Erythroblast (primary cell): ENCODE data around the gene SIGLEC12.
"Not testable (repeated sequence)": the region's sequence is repeated elsewhere in the genome, so short reads cannot be mapped to it uniquely, and the experiment has no call there.

Experiments used
- DNase-seq, 2 experiments: peaks; one replicate each; lab custom pipeline; 2025; lab: John Stamatoyannopoulos, UW
- GATA1 ChIP-seq: IDR thresholded peaks from 2 replicates; pipeline ENCODE4 v1.6.1; 2011; ENCODE audit warnings: low read depth, mild to moderate bottlenecking, control low read depth, low read length, moderate library complexity
- POLR2A ChIP-seq: IDR thresholded peaks from 2 replicates; pipeline ENCODE4 v1.6.1; 2011; ENCODE audit warnings: mild to moderate bottlenecking, low read length

Gene SIGLEC12

DNA sequence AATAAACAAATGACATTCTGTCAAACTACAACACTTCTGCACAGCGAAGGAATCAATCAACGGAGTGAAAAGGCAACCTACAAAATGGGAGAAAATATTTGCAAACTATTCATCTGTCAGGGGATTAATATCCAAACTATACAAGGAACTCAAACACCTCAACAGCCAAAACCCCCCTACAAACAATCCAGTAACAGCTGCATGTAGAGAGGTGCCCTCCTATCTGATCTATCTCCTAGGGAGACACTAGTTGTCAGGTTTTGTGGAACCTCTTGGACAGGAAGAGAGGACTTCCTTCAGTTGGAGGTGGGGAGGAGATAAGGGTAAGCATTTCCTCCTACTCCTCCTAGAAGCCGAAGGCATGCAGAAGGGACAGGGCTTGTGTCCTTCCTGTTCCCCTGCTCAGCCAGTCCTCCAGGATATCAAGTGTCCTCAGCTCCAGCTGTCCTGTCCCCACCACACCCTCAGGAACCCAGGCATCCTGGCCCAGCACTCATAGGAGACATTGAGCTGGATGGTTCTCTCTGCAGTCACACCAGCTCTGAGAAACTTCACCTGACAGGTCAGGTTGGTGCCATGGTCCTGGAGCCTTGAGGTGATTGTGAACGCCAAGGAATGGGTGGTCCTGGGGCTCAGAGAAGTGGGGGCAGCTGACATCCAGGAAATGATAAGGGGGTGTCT is 33.6 kb downstream of the SIGLEC12 start:
- TF ChIP-seq POLR2A (no peak), GATA1 (no peak)
- DNase-seq, result no peak

DNA sequence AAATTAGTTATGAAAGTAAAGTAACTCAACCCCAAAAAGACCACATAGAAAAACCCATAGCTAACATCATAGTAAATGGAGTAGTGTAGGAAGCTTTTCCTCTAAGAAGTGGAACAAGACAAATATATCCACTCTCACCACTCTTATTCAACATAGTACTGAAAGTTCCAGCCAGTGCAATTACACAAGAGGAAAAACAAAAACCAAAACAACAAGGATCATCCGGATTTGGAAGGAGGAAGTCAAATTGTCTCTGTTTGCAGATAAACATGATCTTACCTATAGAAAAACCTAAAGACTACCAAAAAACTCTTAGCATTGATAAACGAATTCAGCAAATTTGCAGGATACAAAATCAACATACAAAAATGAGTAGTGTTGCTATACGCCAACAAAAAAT is 34.9 kb downstream of the SIGLEC12 start:
- TF ChIP-seq GATA1, result no peak
- TF ChIP-seq POLR2A, result no peak
- DNase-seq, result no peak

DNA sequence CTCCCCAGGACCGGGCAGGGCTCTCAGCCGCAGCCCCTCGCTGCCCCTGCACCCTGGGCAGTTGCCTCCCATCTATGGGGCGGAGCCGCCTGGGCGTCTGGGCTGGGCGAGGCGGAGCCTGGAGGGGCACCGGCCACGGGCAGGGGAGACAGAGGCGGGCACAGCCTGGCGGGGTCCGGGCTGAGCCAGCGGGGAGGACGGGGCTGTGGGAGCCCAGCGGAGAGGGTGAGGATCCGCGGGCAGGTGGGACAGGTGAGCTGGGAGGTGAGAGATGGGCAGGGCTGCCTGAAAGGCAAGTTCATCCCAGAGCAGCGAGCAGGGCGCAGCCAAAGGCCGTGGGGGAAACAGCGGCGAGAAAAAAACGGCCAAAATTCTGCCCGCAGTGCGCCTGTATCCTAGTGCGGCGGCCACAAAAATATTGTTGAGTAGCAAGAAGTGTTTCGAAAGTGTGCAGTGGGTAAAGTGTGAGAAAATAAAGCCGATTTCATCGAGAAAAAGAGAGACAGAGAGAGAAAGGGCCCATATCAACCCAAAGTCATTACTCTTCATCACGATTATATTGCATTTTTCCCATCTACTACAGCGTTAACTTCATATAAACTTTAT is 37.5 kb downstream of the SIGLEC12 start:
- not testable (repeated sequence) for DNase-seq

DNA sequence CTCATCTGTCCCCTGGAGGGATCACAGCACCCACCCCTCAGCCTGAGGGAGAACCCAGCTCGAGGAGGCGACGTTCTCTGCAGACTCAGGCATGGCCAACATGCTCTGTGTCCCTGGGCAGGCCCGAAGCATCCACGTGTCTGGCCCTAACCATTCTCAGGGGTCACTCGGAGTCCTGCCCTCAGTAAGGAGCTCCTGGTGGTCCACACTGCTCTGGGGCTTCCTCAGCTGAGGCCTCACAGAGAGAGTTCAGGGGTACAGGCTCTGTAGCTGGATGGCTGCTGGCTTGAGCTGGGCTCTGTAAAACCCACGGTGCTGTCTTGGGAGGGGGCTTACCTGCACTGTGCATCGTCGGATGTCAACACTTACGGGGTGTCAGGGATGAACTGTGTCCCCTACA is 38.9 kb downstream of the SIGLEC12 start:
- DNase-seq, result no peak

DNA sequence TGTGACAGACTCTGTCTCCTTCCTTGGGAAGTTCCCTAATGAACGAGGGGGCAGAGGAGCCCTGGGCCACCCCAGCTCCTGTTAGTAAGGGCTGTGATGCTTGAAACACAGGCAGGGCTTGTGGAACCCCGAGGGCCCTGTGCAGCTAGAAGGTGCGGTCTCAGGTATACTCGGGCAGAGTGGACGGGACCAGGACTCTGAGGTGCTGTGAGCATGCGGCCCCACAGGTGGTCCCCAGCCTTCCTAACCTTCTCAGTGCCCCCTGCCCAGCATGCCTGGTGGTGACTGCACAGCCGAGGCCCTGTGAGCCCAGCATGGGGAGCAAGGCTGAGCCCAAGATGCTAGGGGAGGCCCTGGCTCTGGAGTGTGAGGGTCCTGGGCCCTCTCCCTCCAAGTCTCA is 39.3 kb downstream of the SIGLEC12 start:
- DNase-seq, result no peak
- TF ChIP-seq POLR2A (no peak), GATA1 (no peak)

More for the DNA sequence above, 38.9 kb downstream of the SIGLEC12 start:
- TF ChIP-seq GATA1 (no peak), POLR2A (no peak)

DNA sequence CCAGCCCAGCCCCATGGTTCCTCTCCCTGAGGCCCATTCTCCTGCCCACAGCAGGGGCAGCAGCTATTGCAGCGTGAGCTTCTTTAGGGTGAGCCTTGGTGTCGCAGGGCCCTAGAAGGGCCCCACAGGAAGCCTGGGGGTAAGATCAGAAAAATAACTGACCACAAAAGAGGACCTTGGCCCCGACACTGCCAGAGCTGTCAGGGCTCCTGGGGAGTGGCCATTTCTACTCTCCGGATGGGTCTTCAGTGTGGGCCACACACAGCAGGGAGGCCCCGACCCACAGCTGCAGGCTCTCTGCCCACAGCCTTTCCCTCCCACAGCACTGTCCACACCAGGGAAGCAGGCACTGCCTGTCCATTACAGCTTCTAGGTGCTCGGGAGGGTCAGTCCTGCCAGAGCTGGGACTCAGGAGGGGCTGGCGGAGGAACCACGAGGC is 39.9 kb downstream of the SIGLEC12 start:
- no peak for DNase-seq
- no peak for TF ChIP-seq GATA1
- no peak for TF ChIP-seq POLR2A

DNA sequence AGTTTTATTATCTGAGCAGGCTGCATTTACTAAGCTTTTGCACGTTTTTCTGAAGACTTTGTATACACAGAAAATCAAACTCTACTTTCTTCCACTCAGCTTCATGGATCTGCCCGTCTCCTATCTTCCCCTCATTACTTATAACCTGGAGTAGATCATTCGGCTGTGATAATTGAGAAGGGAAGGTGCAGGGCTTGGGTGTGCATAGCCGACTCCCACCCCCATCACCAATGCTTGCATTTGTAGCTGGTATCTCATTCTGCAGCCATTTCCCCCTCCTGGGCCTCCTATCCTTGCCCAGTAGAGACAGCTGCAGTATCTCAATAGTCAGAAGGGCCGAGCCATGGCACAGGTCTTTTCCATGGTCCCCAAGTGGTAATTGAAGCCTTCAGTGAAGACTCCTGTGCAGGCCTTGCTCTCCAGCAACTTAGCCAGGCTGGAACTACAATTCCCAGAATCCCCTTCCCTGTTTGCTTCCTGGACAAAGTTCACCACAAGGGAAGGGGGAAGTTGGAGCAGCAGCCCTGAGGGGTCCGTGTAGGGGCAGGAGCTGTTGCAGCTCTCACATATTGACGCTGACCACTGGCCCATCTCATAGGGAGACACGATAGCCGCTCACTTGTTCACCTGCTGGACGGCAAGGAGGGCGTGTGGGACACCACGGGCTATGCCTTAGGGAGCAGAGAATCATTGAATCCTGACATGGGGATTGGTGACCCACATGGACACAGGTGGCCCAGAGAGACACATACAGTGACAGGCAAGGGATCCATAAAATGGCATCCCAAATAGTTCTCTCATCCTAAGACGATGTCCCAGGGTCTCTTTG is 41.2 kb downstream of the SIGLEC12 start:
- peak in 1 of 2 experiments; percentile 50 for DNase-seq

DNA sequence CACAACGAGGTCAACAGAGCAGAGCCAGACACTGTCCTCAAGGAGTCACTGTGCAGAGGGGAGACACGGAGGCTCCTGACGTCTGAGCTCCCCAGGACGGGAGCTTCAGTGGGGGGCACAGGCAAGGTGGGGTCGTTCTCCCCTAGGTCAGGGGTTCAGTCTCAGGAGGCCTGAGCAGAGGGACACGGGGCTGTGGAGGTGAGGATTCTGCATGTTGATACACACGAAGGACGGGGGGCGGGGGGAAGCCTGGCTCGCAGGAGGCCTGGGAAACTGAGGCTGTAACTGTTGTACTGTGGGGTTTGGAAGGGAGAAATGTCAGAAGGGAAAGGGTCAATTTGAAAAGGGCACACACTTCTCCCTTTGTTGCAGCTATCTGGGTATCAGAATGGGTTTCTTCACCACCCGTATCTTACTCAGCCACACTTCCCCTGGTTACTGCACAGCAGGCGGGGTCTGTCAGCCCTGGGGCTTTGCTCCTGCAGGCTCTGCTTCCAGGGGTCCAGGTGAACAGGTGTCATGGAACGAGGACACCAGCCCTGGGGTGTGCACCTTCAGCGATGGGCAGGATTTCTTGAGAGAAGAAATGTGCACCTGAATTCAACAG is 42.6 kb downstream of the SIGLEC12 start:
- TF ChIP-seq POLR2A (no peak), GATA1 (no peak)
- DNase-seq, result no peak

More for the DNA sequence above, 41.2 kb downstream of the SIGLEC12 start:
- no peak for TF ChIP-seq GATA1
- TF ChIP-seq POLR2A, result no peak

DNA sequence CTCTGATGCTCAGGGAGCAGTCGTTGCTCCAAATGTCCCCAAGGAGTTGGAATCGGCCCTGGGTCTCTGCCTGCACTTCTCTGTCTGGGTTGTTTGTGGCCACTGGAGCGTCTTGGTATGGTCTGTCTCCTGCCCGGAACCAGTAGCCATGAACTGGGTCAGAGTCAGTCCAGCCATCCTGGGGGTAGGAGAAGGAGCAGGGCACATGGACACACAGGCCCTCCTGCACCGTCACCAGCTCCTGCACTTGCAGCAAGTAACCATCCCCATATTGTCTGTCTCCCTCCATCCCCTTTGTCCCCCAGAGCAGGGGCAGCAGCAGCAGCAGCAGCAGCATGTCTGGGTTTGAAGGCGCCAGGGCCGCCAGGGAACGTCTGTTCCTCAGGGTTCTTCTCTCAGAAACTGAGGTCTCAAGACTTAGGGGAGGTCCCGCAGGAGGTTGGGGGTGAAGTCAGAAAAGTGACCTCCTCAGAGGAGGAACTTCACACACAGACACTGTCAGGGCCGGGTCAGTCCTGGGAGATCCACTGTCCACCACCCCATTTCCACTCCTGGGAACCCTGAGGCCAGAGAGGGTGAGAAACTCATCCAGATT is 43.5 kb downstream of the SIGLEC12 start, which contains the start of gene SIGLEC8:
Gene SIGLEC8, minus strand, starts transcription at position 404 of the 595 bp plus-strand sequence. Its CDS starts 67 bp downstream, at position 337.
- no peak for DNase-seq
- TF ChIP-seq GATA1 (no peak), POLR2A (no peak)

DNA sequence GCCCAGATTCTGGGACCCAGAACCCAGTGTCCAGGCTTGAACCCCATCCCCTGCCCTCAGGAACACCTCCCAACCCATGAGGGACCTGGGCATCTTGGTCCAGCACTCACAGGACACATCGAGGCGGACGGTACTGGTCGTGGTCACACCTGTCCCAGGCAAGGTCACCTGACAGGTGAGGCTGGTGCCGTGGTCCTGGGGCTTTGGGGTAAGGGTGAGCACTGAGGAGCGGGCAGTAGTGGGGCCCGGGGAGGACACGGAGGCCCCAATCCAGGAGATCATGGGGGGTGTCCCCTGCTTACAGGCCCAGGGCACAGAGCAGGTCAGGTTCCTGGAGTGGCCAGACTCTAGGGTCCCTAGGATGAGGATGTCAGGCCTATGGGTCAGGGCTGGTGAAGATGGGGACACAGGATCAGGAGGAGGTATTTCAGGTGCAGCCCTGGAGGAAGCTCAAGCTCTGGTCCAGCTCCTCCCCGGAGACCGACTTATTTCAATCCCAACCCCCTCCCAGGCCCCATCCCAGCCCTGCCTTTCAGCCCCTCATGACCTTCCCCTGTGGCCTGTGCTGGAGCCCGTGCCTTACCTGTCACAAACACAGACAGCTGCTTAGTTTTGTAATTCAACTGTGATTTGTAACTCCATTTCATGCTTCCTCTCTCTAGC is 44.1 kb downstream of the SIGLEC12 start:
- TF ChIP-seq POLR2A (no peak), GATA1 (no peak)
- no peak for DNase-seq

DNA sequence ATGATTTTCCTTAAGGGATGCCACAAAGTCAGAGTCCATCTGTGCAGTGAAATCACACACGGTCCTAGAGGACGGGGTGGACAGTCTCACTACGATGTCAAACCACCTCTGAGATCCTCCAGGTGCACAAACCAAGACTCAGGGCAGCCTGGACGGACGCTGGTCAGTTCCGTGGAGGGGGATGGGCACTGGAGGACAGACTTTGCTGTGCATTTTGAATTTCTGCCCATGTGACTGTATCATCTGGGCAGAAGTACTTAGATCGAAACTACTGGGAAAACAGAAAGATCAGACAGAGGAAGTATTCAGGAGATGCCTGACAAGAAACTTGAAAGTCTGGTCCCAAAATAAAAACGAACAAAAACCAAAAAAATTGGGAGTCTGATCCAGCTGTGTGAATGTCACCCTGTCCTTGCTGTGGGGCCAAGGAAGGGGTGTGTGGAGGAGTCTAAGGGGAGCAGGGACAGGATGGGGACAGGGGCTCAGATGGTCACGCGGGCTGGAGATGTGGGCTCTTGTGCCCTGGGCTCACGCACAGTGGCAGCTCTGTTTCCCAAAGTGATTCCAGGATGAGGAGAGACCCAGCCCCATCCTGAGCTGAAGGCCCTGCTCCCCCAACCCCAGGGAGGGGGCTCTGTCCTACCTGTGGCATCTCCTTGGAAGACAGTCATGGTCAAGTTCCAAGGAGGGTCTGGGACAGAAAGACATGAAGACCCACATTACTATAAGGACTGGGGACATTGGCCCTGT is 44.9 kb downstream of the SIGLEC12 start:
- no peak for TF ChIP-seq POLR2A
- TF ChIP-seq GATA1, result no peak
- DNase-seq, result no peak

DNA sequence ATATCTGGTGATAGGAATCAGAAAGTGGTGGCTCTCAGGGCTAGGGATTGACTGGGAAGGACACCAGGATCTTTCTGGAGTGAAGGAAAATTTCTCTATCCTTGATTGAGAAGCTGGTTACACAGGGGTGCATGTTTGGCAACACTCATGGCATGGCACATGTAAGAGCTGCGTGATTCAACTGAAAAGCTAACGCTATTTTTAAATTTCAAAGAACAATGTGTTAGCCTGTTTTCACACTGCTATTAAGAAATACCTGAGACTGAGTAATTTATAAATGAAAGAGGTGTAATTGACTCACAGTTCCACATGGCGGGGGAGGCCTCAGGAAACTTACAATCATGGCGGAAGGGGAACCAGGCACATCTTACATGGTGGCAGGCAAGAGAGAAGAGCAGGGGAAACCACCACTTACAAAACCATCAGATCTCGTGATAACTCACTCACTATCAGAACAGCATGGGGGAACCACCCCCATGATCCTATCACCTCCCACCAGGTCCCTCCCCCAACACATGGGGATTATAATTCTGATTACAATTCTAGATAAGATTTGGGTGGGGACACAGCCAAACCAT is 50.8 kb downstream of the SIGLEC12 start:
- TF ChIP-seq POLR2A, result no peak
- no peak for TF ChIP-seq GATA1
- no peak for DNase-seq
